NCI-H146 treated with DMSO at 0.1 percent for 48 hours (cell line): ENCODE data around the gene PAX8.
A peak's percentile ranks its signal among the peaks of the same experiment; 100 is the strongest.

Experiments
- DNase-seq: peaks from one replicate; lab custom pipeline; 2025; ENCODE audit not compliant: unreplicated experiment; lab: John Stamatoyannopoulos, UW

PAX8 gene

DNA sequence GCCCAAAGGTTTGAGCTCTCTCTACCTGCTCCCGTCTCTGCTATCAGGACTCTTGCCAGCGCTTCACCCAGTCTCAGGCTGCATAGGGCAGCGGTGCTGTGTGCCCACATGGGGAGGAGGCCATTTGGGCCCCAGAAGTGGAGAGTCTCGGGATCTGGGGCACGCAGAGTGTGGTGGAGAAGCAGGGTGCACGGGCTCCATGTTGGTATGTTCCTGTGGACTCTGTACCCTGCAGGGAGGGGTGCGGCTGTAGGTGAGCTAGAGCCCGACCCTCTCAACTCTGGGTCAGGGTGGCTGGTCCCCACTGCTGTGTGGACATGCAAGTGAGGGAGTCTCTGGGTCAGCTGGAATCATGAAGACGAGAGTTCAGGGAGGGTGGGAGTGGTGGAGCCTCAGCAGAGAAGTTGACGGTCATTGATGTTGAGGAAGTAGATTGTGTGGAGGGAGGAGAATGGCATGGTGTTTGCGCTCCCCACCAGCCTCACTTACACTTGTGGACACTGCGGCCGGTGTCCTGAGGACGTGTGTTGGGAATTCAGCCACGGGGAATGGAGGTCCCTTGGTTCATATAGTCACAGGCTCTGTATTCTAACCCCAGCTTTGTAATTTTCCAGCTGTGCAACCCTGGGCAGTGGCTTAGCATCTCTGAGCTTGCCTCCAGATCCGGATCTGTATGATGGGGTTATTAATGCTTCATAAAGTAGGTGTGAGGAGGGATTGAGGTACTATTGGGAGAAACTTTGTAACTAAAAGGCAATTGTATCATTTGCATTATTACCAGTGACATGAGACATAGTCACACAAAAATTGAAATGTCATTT lies 105.8 kb downstream of the PAX8 start:
- DNase-seq: no peak

DNA sequence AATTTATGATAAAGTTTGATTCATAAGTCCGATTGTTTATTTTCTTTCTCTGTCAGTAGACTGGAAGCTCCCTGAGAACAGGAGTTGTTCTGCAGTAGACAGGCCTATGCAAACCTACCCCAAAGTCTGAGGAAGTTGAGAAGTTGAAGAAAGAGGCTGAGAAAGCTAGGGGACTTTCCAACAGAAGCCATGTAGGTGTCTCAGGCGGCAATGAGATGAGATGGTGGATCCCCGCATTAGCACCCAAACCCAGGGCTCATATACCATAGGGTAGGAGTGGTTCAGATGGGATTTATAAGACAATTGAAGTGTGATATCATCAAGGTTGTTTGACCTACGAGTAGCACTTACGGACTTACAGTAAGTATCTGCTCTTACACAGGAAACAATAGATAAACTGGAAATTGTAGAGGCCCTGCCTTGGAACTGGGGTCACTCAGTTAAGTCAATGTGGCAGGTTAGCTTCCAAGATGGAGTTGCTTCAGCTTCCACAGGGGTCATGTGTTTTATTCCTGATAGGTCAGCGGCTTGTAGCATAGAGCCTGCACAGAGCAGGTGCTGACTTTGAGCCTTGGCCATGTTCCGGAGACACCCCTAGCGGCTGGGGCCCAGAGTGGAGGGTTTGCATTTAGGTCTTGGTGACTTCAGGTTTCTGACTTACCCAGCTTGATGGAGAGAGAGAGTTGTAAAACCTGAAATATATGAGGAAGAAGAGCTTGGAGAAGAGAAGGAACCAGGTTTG lies 107.2 kb downstream of the PAX8 start:
- no peak for DNase-seq

DNA sequence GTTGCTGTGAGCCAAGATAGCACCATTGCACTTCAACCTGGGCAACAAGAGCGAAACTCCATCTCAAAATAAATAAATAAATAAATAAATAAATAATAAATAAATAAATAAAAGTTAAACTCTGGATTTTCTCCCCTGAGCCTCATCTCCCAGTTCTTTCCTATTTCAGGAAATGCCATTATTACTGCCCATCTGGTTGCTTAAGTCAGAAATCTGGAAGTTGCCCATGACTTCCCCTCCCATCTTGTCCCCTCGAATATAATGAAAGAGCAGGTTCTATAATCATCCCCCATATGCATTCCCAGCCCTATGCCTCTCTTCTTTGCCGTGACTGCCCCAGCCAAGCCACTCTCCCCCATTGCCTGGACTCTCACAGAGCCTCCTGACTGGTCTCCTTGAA lies 109.1 kb downstream of the PAX8 start:
- DNase-seq: no peak

DNA sequence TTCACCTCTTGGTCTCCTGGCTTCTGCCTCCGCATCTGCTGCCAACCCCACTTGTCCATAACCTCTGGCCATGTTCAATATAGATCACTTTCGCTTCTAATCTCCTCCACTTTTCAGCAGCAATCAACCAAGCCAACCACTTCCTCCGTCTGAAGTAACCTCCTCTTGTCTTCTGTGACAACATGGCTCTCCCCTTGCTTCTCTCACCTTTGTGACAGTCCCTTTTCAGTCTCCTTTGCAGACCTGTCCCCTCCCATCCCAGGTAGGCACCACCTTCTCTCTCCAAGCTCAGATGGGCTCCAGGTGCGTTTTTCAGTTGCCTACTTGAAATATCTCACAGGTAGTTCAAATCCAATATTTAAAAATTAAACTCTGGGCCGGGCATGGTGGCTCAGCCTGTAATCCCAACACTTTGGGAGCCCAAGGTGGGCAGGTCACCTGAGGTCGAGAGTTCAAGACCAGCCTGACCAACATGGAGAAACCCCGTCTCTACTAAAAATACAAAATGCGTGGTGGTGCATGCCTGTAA lies 109.7 kb downstream of the PAX8 start:
- no peak for DNase-seq

DNA sequence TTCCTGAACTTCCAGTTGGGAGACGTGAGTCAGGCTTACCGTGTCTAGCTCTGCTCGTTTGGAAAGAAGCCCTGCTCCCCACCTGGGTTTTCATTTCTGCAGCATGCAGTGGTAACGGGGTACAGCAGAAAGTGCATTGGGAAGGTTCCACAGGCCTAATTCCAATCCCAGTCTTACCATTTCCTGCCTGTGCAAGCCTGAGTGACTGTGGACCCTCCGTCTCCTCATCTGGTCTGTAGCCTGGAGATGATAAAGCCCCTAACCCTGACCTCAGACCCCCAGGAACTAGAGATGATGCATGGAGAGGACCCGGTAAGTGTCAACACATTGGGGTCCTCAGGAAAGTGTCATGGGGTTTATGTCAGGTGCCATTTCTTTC lies 110.8 kb downstream of the PAX8 start:
- DNase-seq: no peak

DNA sequence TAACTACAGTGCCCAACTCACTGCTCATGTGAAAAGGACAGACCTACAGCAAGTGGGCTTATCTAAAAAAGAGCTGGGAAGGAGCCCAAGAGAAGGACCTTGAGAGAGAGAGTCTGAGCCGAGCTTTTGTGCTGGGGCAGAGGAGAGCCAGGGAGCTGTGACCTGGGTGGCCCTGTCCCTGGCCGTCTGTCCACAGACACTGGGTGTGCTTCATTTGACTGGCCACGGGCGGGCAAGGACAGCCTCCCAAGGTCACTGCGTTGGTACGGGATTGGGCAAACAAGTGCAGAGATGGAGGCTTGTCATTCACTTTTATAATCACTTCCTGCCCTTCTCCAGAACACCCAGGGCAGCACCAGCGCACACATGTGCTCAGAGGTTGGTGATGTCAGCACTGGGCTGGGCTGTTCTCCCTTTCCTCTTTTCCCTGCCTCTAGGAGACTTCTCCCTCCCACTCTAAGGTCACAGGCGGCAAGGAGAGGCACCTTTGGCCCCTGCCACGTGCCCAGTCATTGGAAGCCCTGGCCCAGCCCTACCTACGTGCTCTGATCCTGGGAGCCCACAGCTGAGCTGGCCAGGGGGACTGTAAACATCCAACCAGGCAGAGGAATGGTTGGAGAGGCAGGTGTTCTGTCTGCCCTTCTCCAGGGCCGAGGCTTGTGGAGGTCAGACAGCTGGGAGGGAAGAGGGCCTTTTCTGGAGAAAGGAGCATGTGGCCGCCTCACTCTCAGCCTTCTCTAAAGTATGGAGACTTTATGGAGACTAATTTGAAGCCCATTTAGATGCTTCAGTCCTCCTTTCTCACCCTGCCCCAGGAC lies 111.4 kb downstream of the PAX8 start:
- DNase-seq: peak; percentile 8

DNA sequence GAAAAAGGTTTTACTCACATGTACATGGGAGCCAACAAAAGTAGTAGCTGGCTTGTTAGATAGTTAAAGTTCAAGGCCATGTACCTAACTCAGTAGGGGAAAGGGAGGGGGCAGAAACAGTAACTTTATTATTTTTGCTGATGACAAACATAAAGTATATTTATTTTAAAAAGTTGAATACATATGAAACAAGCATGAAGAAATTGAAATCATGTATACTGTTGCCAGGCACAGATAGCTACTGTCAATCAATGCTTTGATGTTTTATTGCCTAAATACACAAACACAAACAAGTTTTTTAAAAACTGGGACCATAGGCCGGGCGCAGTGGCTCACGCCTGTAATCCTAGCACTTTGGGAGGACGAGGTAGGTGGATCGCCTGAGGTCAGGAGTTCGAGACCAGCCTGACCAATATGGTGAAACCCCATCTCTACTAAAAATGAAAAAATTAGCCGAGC lies 112.5 kb downstream of the PAX8 start:
- no peak for DNase-seq
